ENCODE measurements around the gene MDM4.

MDM4 gene

GRCh38 chr1:204589409-204590038, 73.3 kb downstream of the MDM4 start:
- no peak for DNase-seq
- intact Hi-C loops (cut with DNase I) = no loop called here

DNA sequence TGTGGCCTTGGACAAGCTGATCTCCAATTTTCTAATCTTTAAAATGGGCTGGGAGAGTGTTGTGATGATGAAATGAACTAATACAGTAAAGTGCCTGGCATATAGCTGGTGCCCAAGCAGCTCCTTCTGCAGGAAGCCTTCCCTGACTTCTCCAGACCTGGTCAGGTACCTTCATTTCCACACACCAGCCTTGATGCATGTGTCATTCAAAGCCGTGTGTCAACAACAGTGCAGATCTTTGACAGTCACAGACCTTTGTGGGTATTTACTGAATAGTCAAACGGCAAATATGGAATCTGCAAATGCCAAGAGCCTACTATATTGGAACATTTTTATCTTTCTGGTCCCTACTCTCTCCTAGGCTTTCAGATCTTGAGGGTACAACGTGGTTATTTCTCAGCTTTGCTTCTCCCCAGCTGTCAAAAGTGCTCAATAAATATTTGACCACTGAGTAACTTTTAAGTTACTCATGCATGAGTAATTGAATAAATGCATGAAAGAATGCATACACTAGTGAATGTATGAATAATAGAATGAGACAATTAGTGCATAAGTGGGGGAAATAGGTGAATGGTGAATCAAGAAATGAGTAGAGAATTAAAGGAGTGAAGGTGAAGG, 75.4 kb downstream of the MDM4 start:
- intact Hi-C loops (cut with DNase I) = no loop called here

GRCh38 chr1:204592246-204592948, 76.2 kb downstream of the MDM4 start:
- intact Hi-C loops (cut with DNase I) = no loop called here
- DNase-seq = no peak

More for the DNA sequence above, 75.4 kb downstream of the MDM4 start:
- DNase-seq = no peak

DNA sequence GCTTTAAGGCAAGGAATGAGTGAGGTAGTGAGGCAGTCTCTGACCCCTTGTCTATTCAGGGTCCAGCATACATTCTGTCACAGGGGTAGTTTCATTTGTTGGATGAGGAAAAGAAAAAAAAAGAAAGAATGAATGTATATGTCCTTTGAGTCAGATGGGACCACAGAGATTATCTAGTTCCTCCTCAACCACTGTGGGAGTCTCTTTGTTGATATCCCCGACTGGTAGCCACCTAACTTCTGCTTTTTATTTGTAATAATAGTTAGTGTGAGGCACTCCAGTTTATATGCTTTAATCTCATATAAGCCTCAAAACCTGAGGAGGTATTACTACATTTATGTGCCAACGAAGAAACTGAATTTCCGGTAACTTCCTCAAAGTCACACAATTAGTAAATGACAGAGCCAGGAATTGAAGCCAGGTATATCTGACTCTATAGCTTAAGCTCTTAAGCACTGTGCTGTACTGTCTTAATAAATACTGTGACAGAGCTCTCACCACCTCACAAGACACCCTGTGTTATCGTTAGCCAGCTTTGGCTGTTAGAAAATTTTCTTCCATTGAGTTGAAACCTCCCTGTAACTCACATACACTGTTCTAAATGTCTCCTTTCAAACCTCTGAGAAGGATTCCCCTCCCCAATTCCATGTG, 82.2 kb downstream of the MDM4 start:
- intact Hi-C loops (cut with DNase I) = no loop called here
- no peak for DNase-seq

GRCh38 chr1:204599098-204599497, 82.9 kb downstream of the MDM4 start:
- DNase-seq = no peak
- intact Hi-C loops (cut with DNase I) = no loop called here

- intact Hi-C loops (cut with DNase I) = no loop called here
These were observed 83.4 kb downstream of the MDM4 start for GRCh38 chr1:204599596-204599995.

GRCh38 chr1:204600203-204600602, 84.0 kb downstream of the MDM4 start:
- intact Hi-C loops (cut with DNase I) = no loop called here
- DNase-seq = no peak

More at GRCh38 chr1:204599596-204599995, 83.4 kb downstream of the MDM4 start:
- no peak for DNase-seq

DNA sequence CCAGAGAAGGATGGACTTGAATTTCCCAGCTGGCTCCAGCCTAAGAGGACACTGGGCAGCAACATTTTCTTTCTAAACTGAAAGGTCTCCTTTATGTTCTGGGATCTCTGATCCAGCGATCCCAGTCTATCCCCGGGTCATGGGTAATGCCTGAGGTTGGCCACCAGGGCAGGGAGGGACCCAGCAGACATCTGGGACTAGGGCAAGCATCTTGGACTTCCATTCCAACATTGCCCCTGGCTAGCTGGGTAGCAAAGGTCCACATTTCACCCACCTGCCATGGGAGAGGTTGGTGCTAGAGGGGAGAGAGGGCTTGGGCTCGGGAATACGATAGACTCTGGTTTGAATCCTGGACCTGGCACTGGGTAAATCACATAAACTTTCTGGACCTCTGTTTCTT, 84.8 kb downstream of the MDM4 start:
- intact Hi-C loops (cut with DNase I) = no loop called here
- DNase-seq = no peak

- DNase-seq = no peak
- intact Hi-C loops (cut with DNase I) = no loop called here
These were observed 85.9 kb downstream of the MDM4 start for GRCh38 chr1:204602111-204602579.

DNA sequence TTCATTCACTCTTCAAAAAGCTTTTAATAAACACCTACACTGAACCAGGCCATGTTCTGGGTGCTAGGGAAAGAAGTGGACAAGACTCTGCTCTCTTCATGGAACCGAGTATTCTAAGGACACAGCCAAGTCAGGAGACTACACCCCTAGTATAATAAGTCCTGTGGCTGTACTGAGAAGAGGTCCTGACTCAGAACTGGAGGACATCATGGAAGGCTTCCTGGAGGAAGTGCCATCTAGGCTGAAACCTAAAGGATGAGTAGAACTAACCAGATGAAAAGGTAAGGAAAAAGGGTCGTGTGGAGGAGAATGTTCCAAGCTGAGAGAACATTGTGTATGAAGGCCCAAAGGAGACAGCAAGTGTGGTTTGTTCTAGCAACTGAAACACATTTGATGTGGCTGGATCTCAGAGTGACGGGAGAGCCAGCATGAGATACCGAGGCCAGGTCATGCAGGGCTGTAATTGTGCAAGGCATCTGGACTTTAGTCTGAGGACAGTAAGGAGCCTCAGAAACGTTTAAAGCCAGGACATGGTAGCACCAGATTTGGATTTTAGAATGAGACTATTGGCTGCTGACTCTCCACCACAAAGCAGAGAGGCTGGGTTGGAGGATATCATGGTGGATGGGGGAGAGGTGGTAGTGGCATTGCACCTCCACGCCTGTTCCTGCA, 86.8 kb downstream of the MDM4 start:
- intact Hi-C loops (cut with DNase I) = no loop called here
- DNase-seq = no peak

- DNase-seq = no peak
- intact Hi-C loops (cut with DNase I) = no loop called here
These were observed 89.6 kb downstream of the MDM4 start for GRCh38 chr1:204605791-204606190.
